ENCODE data around the gene GALR2. TPM values are rescaled to one million over a fixed set of nuclear protein-coding genes. Genes with fewer than 3 reads are reported as not detected.

GALR2 gene, protein sequence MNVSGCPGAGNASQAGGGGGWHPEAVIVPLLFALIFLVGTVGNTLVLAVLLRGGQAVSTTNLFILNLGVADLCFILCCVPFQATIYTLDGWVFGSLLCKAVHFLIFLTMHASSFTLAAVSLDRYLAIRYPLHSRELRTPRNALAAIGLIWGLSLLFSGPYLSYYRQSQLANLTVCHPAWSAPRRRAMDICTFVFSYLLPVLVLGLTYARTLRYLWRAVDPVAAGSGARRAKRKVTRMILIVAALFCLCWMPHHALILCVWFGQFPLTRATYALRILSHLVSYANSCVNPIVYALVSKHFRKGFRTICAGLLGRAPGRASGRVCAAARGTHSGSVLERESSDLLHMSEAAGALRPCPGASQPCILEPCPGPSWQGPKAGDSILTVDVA
- 0.93 TPM for polyA plus RNA-seq
- long read RNA-seq, donor 1: 0 reads
- long read RNA-seq, donor 2, partial matches to known transcripts: 0 of 2 reads
- long read RNA-seq, donor 2, other reads (novel, unspliced or antisense): 0 of 2 reads
- long read RNA-seq, donor 3: 0 reads
- long read RNA-seq, donor 4: 0 reads
- long read RNA-seq, donor 5: 0 reads
- long read RNA-seq, donor 6, partial matches to known transcripts: 0 of 1 reads
- long read RNA-seq, donor 6, other reads (novel, unspliced or antisense): 0 of 1 reads
- long read RNA-seq, donor 7: 0 reads
- long read RNA-seq, donor 8, partial matches to known transcripts: 0 of 2 reads
- long read RNA-seq, donor 8, other reads (novel, unspliced or antisense): 0 of 2 reads
- long read RNA-seq, donor 9: 0 reads
- long read RNA-seq, donor 10, partial matches to known transcripts: 0 of 1 reads
- long read RNA-seq, donor 10, other reads (novel, unspliced or antisense): 0 of 1 reads
- long read RNA-seq, donor 11: 0 reads

DNA sequence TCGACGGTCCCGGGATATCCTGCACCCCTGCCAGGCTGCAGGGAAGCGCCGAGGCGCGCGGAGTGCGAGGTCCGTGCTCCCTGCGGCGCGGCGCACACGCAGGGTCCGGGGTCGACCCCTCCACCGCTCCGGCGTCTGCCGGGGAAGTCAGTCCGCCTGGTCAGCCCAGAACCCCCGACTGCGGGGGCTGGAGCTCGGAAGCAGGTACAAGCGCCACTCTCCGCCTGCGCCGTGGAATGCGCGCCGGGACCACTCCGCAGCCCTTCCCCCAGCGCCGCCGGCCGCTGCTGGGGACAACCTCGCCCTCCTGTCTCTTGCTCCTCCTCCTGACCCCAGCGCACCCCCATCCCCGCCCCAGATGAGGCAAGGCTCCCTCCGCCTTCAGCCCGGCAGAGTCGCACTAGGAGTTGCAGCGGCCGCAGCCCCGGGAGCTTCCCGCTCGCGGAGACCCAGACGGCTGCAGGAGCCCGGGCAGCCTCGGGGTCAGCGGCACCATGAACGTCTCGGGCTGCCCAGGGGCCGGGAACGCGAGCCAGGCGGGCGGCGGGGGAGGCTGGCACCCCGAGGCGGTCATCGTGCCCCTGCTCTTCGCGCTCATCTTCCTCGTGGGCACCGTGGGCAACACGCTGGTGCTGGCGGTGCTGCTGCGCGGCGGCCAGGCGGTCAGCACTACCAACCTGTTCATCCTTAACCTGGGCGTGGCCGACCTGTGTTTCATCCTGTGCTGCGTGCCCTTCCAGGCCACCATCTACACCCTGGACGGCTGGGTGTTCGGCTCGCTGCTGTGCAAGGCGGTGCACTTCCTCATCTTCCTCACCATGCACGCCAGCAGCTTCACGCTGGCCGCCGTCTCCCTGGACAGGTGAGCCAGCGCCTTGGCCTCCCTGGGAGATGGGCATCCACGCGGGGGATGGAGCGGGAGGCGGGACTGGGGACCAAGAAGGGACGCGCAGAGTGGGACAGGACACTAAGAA lies at the start of gene GALR2:
GALR2 (plus strand) TSS at position 392 of the 974 bp plus-strand sequence; CDS start at position 495, 103 bp downstream.
- WGBS (ENCODE audit: insufficient coverage, low lambda C conversion rate): no CpG with 5 or more reads among the region's 92 CpGs
- Histone ChIP-seq H3K4me3 (ENCODE audit: low read length) (peak within 1 kb of the TSS; percentile 11), H3K27ac (ENCODE audit: low read length) (no peak within 1 kb of the TSS), H3K27me3 (ENCODE audit: control insufficient read depth, insufficient read depth, low read length) (peaks cover 64% of the 10 kb centered on the region), H3K36me3 (ENCODE audit: control insufficient read depth, insufficient read depth, low read length) (no peaks in the 10 kb centered on the region), H3K4me1 (ENCODE audit: control insufficient read depth, insufficient read depth, low read length) (peaks cover 36% of the 10 kb centered on the region), H3K9me3 (ENCODE audit: control insufficient read depth, low read depth, low read length) (peaks cover 8% of the 10 kb centered on the region)
- DNase-seq: peak in 1 of 2 donors; percentile 30

DNA sequence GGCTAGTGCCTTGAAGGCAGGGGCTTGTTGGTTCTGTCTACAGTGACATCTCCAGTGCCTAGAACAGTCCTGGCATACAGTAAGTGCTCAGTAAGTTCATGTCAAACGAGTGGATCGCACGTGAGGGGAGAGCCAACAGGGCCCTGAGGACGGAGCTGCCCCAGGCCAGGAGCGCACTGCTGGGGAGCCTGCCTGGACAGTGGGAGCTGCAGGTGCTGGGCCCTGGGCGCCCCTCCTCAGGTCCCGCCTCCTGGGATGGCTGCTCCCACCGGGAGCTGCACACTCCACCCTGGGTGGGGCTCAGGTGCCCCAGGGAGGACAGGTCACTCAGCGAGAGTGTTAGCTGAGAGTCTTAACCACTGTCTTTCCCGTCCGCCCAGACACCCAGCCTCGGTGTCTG lies 49.3 kb upstream of the GALR2 start:
- Histone ChIP-seq H3K27me3 (ENCODE audit: control insufficient read depth, insufficient read depth, low read length) (no peaks in the 10 kb centered on the region), H3K4me3 (ENCODE audit: low read length) (peak overlapping the region; percentile 24), H3K4me1 (ENCODE audit: control insufficient read depth, insufficient read depth, low read length) (peaks cover 36% of the 10 kb centered on the region), H3K36me3 (ENCODE audit: control insufficient read depth, insufficient read depth, low read length) (peaks cover 12% of the 10 kb centered on the region), H3K27ac (ENCODE audit: low read length) (no peak overlapping the region), H3K9me3 (ENCODE audit: control insufficient read depth, low read depth, low read length) (no peaks in the 10 kb centered on the region)
- WGBS (ENCODE audit: insufficient coverage, low lambda C conversion rate): no CpG with 5 or more reads among the region's 12 CpGs
- no peak for DNase-seq

DNA sequence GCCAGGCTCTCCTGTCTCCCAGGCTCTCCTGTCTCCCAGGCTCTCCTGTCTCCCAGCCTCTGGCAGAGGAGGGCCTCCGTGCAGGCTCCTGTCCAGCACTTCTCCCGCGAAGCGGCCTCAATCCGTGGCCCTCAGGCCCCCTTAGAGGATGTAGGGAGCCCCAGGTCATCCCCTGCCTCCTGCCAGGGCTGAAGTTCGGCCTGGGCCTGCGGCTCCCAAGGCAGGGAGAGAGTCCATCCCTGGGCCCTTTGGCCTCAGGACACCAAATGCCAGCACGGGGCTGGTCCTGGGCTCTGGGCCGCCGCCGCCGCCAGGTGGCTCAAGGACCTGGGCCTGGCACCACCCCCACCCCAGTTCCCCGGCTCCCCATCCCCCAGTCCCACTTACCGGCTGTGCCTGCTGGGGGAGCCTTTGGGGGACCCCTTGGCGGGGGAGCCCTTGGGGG lies 47.8 kb upstream of the GALR2 start:
- peak in 1 of 2 donors; percentile 62 for DNase-seq
- Histone ChIP-seq H3K9me3 (ENCODE audit: control insufficient read depth, low read depth, low read length) (no peaks in the 10 kb centered on the region), H3K4me3 (ENCODE audit: low read length) (peak overlapping the region; percentile 61), H3K27me3 (ENCODE audit: control insufficient read depth, insufficient read depth, low read length) (no peaks in the 10 kb centered on the region), H3K4me1 (ENCODE audit: control insufficient read depth, insufficient read depth, low read length) (peaks cover 42% of the 10 kb centered on the region), H3K27ac (ENCODE audit: low read length) (peak overlapping the region; percentile 92), H3K36me3 (ENCODE audit: control insufficient read depth, insufficient read depth, low read length) (peaks cover 11% of the 10 kb centered on the region)
- no CpG with 5 or more reads among the region's 15 CpGs for WGBS (ENCODE audit: insufficient coverage, low lambda C conversion rate)

DNA sequence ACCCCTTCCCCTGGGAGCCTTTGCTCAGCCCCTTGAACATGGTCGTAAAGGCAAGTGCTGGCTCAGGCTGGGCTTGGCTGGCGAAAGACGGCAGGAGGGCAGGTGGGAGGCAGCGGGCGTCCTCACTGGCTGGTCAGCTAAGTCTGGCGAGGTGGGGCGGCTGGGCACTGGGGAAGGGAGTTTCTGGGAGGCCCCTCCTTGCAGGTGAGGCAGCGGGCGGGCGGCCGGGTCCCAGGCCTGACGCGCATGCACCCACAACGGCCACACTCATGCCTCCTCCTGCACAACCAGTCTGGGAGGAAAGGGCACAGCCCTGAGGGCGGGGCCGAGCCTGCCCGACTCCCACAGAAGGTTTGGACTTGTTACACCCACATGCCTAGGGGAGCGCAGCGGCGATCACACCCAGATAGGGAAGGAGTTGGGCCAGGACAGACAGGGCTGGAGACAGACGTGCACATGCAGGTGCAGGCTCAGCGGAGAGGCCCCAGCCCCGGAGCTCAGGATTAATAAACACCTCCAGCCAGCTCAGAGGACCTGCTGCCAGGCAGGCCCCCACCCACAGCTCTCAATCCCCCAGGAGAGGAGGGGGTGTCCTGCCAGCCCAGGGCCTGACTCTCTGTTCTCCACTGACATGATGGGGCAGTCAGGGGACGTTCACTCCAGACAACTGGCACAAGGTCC lies 47.3 kb upstream of the GALR2 start, which contains the start of gene EVPL:
EVPL (minus strand) TSS at position 148 of the 681 bp plus-strand sequence; CDS start at position 40, 108 bp downstream.
- no CpG with 5 or more reads among the region's 24 CpGs for WGBS (ENCODE audit: insufficient coverage, low lambda C conversion rate)
- peak within 1 kb of the TSS; percentile 92 for H3K27ac ChIP-seq (ENCODE audit: low read length)
- no peaks in the 10 kb centered on the region for H3K27me3 ChIP-seq (ENCODE audit: control insufficient read depth, insufficient read depth, low read length)
- H3K4me1 ChIP-seq (ENCODE audit: control insufficient read depth, insufficient read depth, low read length): peaks cover 47% of the 10 kb centered on the region
- H3K4me3 ChIP-seq (ENCODE audit: low read length): peak within 1 kb of the TSS; percentile 61
- no peaks in the 10 kb centered on the region for H3K9me3 ChIP-seq (ENCODE audit: control insufficient read depth, low read depth, low read length)
- peak; percentile 87 to 95 for DNase-seq
- H3K36me3 ChIP-seq (ENCODE audit: control insufficient read depth, insufficient read depth, low read length): peaks cover 10% of the 10 kb centered on the region

DNA sequence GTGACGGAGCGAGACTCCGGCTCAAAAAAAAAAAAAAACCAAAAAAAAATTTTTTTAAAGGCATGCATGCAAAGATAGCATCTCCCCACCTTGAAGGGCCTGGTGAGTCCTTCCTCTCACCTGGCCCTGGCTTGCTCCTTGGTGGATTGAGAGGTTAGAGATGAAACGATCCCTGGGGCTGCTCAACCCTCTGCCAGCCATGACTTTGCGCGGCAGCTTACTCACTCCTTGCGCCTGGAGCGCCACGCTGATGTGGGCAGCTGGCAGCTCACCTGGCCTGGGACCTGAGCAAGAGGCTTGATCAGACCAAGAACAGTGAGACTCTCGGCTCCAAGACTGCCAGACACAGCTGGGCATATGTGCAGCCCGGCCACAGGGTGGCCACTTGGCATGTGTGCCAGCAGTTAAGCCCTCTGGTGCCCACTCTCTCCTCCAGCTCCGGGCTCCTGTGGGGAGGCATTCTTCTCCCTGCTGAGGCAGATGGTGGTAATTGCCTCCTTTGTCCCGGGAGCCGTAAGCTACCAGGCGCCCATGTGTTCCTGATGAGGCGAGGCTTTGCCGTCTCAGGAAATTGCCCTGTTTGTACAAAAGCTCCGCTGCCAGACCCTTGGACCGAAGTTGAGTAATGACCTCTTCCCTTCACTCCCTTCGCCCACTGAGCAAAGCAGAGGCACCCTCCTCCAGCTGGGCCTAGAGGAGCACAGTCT lies 42.4 kb upstream of the GALR2 start:
- H3K9me3 ChIP-seq (ENCODE audit: control insufficient read depth, low read depth, low read length): no peaks in the 10 kb centered on the region
- peaks cover 45% of the 10 kb centered on the region for H3K4me1 ChIP-seq (ENCODE audit: control insufficient read depth, insufficient read depth, low read length)
- peak overlapping the region; percentile 73 for H3K27ac ChIP-seq (ENCODE audit: low read length)
- DNase-seq: peak; percentile 79 to 93
- no CpG with 5 or more reads among the region's 20 CpGs for WGBS (ENCODE audit: insufficient coverage, low lambda C conversion rate)
- H3K4me3 ChIP-seq (ENCODE audit: low read length): no peak overlapping the region
- no peaks in the 10 kb centered on the region for H3K27me3 ChIP-seq (ENCODE audit: control insufficient read depth, insufficient read depth, low read length)
- H3K36me3 ChIP-seq (ENCODE audit: control insufficient read depth, insufficient read depth, low read length): no peaks in the 10 kb centered on the region

DNA sequence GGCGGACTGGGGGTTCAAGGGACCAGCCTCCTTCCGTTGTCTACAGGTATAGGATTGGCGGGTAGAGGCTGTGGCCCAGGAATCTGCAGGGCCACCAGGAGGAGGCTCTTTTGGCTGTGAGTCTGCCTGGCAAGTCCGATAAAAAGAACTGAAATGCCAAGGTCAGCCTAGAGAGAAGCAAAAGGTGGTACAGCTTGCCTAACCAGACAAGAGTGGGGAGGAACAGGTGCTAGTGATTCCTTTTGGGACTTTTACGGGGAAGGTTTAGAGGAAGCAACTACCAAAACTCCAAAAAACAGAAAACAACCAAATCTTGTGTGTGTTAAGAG lies 41.8 kb upstream of the GALR2 start:
- WGBS (ENCODE audit: insufficient coverage, low lambda C conversion rate): 80% methylated on average over 1 of the region's 5 CpGs
- peaks cover 40% of the 10 kb centered on the region for H3K4me1 ChIP-seq (ENCODE audit: control insufficient read depth, insufficient read depth, low read length)
- peak overlapping the region; percentile 73 for H3K27ac ChIP-seq (ENCODE audit: low read length)

DNA sequence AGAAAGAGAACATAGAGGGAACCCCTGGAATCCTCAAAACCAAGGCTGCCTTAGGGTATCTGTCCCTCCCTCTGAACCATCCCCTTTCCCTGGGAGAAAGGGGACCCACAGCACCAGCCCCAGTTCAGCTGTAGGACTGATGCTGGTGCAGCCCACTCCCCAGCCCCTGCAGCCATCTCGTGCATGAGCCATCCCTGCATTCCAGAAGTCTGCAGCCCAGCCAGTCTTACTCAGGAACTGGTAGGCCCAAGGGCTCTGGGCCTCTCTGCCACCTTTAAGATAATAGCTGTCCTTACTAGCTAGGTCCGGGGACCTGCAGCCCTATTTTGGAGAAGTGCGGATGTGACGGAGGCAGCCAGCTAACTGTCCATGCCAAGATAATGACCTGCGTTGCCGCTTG lies 41.4 kb upstream of the GALR2 start:
- peaks cover 38% of the 10 kb centered on the region for H3K4me1 ChIP-seq (ENCODE audit: control insufficient read depth, insufficient read depth, low read length)
- H3K9me3 ChIP-seq (ENCODE audit: control insufficient read depth, low read depth, low read length): no peaks in the 10 kb centered on the region

More for the DNA sequence above, 41.8 kb upstream of the GALR2 start:
- no peak for DNase-seq
- Histone ChIP-seq H3K4me3 (ENCODE audit: low read length) (no peak overlapping the region), H3K36me3 (ENCODE audit: control insufficient read depth, insufficient read depth, low read length) (no peaks in the 10 kb centered on the region), H3K9me3 (ENCODE audit: control insufficient read depth, low read depth, low read length) (no peaks in the 10 kb centered on the region), H3K27me3 (ENCODE audit: control insufficient read depth, insufficient read depth, low read length) (no peaks in the 10 kb centered on the region)

DNA sequence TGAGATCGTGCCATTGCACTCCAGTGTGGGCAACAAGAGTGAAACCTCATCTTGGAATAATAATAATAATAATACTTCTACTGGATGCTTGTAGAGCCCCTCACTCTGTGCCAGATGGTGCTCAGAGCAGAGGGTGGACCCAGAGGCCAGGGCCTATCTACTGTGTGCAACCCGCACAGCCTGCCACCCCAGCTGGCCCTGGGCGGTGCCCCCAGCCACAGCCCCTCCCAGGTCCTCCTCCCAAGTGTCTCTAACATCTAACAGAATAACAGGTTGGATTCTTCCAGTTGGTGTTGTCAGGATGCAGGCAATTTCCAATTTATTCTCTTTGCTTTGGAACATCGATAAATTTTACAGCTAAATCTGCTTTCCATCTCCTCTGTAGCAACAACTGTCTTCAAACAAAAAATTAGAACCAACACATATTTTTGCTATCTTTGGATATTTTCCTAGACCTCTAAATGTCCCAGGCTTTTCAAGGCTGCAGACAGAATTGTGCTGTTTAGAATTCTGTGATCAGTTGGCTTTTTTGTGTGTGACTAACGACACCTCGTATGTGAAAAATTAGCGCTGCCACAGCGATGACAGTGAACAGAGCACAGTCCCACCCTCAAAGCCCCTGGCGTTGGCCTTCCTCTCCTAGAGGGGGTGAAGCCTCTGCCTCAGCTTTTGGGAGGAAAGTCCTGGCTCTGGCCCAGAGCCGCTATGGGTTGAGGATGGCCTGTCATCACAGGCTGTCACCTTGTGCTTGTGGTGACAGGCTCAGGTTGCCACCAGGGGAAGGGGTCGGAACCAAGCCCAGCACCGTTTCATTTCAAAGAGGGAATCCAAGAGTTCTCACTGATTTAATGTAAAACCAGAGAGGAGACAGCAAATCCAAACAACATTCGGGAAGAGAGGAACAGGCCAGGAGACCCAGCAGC lies 39.9 kb upstream of the GALR2 start:
- WGBS (ENCODE audit: insufficient coverage, low lambda C conversion rate): no CpG with 5 or more reads among the region's 13 CpGs

More for the DNA sequence above, 41.4 kb upstream of the GALR2 start:
- Histone ChIP-seq H3K36me3 (ENCODE audit: control insufficient read depth, insufficient read depth, low read length) (peaks cover 2% of the 10 kb centered on the region), H3K27ac (ENCODE audit: low read length) (peak overlapping the region; percentile 73), H3K27me3 (ENCODE audit: control insufficient read depth, insufficient read depth, low read length) (no peaks in the 10 kb centered on the region), H3K4me3 (ENCODE audit: low read length) (no peak overlapping the region)
- 100% methylated on average over 1 of the region's 6 CpGs for WGBS (ENCODE audit: insufficient coverage, low lambda C conversion rate)
- no peak for DNase-seq

More for the DNA sequence above, 39.9 kb upstream of the GALR2 start:
- no peak overlapping the region for H3K4me3 ChIP-seq (ENCODE audit: low read length)
- H3K27ac ChIP-seq (ENCODE audit: low read length): peak overlapping the region; percentile 10
- no peaks in the 10 kb centered on the region for H3K27me3 ChIP-seq (ENCODE audit: control insufficient read depth, insufficient read depth, low read length)
- peak in 1 of 2 donors; percentile 20 for DNase-seq
- H3K36me3 ChIP-seq (ENCODE audit: control insufficient read depth, insufficient read depth, low read length): peaks cover 17% of the 10 kb centered on the region
- H3K9me3 ChIP-seq (ENCODE audit: control insufficient read depth, low read depth, low read length): no peaks in the 10 kb centered on the region
- peaks cover 27% of the 10 kb centered on the region for H3K4me1 ChIP-seq (ENCODE audit: control insufficient read depth, insufficient read depth, low read length)
